HG03039 (cell line): ENCODE measurements around the gene TRIM34.
A peak's percentile ranks its signal among the peaks of the same experiment; 100 is the strongest.
"Not testable (repeated sequence)": the region's sequence is repeated elsewhere in the genome, so short reads cannot be mapped to it uniquely, and the experiment has no call there.

Experiments
- ATAC-seq: cut with Tn5 transposase; IDR thresholded peaks from one replicate; pipeline ENCODE4 v1.9.1; 2021; ENCODE audit warnings: mild to moderate bottlenecking, moderate library complexity; ENCODE audit not compliant: unreplicated experiment

TRIM34 gene

GRCh38 chr11:5624489-5625279, at the start of gene TRIM34:
TRIM34 (plus strand) TSS chr11:5625001; CDS start chr11:5632332, 7,331 bp downstream.
- peak; percentile 97 for ATAC-seq

GRCh38 chr11:5575152-5575551, 49.6 kb upstream of the TRIM34 start:
- no peak for ATAC-seq

- ATAC-seq, result no peak
Measured at GRCh38 chr11:5577101-5577500, 47.7 kb upstream of the TRIM34 start.

GRCh38 chr11:5580577-5580976, 44.2 kb upstream of the TRIM34 start, which contains the start of gene OR52B6:
OR52B6 (plus strand) TSS chr11:5580877; CDS start chr11:5580877, 0 bp downstream.
- no peak for ATAC-seq

GRCh38 chr11:5581014-5581413, 43.8 kb upstream of the TRIM34 start:
- no peak for ATAC-seq

GRCh38 chr11:5584458-5584857, 40.3 kb upstream of the TRIM34 start:
- not testable (repeated sequence) for ATAC-seq

- ATAC-seq, result not testable (repeated sequence)
Measured at GRCh38 chr11:5589906-5590305, 34.9 kb upstream of the TRIM34 start.

- no peak for ATAC-seq
Measured at GRCh38 chr11:5591613-5592012, 33.2 kb upstream of the TRIM34 start.

GRCh38 chr11:5592615-5593014, 32.2 kb upstream of the TRIM34 start:
- ATAC-seq, result no peak

- ATAC-seq, result no peak
Measured at GRCh38 chr11:5593146-5593545, 31.7 kb upstream of the TRIM34 start.

- ATAC-seq, result no peak
Measured at GRCh38 chr11:5596607-5597201, 28.1 kb upstream of the TRIM34 start, which contains the start of gene TRIM6. TRIM6 (plus strand) TSS chr11:5596637; CDS start chr11:5596898, 261 bp downstream.

GRCh38 chr11:5597953-5598352, 26.8 kb upstream of the TRIM34 start:
- ATAC-seq, result no peak

GRCh38 chr11:5600374-5600851, 24.4 kb upstream of the TRIM34 start:
- peak; percentile 97 for ATAC-seq

GRCh38 chr11:5602791-5603190, 22.0 kb upstream of the TRIM34 start:
- not testable (repeated sequence) for ATAC-seq

- no peak for ATAC-seq
Measured at GRCh38 chr11:5603326-5603725, 21.5 kb upstream of the TRIM34 start.

- ATAC-seq, result no peak
Measured at GRCh38 chr11:5604896-5605295, 19.9 kb upstream of the TRIM34 start.

GRCh38 chr11:5605849-5606248, 19.0 kb upstream of the TRIM34 start:
- no peak for ATAC-seq

- no peak for ATAC-seq
Measured at GRCh38 chr11:5608808-5609207, 16.0 kb upstream of the TRIM34 start.

GRCh38 chr11:5610446-5610845, 14.4 kb upstream of the TRIM34 start:
- ATAC-seq, result no peak

- no peak for ATAC-seq
Measured at GRCh38 chr11:5611627-5612026, 13.2 kb upstream of the TRIM34 start.

GRCh38 chr11:5618807-5619206, 6.0 kb upstream of the TRIM34 start:
- ATAC-seq, result no peak
